Mucosa of rectum (tissue), 2 donors: ENCODE results near the gene LMO2.

Experiments
- H3K27ac ChIP-seq, 2 donors: one replicate each; pipeline ENCODE4 v1.7.0; 2013; ENCODE audit warnings: inconsistent platforms in 2 of 2, low read depth in 2 of 2, low read length in 2 of 2
- H3K27me3 ChIP-seq, 2 donors: one replicate each; pipeline ENCODE4 v1.7.0; 2013; ENCODE audit warnings: low read length in 2 of 2; ENCODE audit not compliant: control insufficient read depth in 2 of 2, insufficient read depth in 2 of 2
- H3K36me3 ChIP-seq, 2 donors: one replicate each; pipeline ENCODE4 v1.7.0; 2013; ENCODE audit warnings: low read length in 2 of 2; ENCODE audit not compliant: control insufficient read depth in 2 of 2, insufficient read depth in 2 of 2
- H3K4me1 ChIP-seq, 2 donors: one replicate each; pipeline ENCODE4 v1.7.0; 2013; ENCODE audit warnings: low read length in 2 of 2, mild to moderate bottlenecking in 1 of 2; ENCODE audit not compliant: control insufficient read depth in 2 of 2, insufficient read depth in 2 of 2
- H3K4me3 ChIP-seq, 2 donors: one replicate each; pipeline ENCODE4 v1.7.0; 2013; ENCODE audit warnings: low read length in 2 of 2
- H3K9ac ChIP-seq, 2 donors: one replicate each; pipeline ENCODE4 v1.7.0; 2013; ENCODE audit warnings: low read length in 2 of 2, low read depth in 1 of 2, mild to moderate bottlenecking in 1 of 2
- H3K9me3 ChIP-seq, 2 donors: one replicate each; pipeline ENCODE4 v1.7.0; 2013; ENCODE audit warnings: low read length in 2 of 2; ENCODE audit not compliant: control insufficient read depth in 2 of 2
- donor health status: healthy.
- donor health status: Normal muscosa, but diverticular disease.

LMO2 gene

DNA sequence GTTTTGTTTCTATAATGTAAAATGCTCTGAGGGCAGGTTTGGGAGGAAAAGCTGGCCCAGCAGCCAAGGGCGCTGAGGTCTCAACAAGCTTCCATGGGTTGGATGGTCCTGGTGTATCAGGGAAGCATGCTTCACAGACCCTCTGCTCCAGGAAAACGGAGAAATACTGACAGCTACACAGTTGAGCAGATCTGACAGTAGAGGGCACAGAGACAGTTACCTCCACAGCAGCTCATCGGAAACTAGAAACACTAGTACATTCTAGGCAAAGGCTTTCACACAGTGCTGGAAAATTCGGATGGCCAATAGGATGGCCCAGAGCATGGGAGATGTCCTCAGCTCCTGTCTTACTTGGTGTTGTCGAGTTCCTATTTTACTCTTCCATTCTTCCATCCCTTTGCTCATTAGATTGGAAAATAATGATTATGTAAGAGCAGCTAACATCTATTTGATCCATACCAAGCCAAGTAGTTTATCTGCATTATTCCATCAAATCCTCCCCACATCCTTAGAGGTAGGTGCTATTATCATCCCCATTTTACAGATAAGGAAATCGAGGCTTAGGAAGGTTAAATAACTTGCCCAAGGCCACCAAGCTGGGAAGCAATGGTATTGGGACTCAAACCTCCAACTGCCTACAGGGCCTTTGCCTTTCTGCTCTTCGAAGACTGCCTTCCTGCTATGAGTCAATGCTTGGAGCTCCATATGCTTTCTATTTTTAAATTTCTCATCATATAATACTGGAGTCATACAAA, 28.3 kb downstream of the LMO2 start:
- no peak overlapping the region for H3K9ac ChIP-seq
- no peak overlapping the region for H3K4me3 ChIP-seq
- no peak overlapping the region for H3K27ac ChIP-seq
- peaks cover 7 to 16% of the 10 kb centered on the region in 2 donors for H3K27me3 ChIP-seq
- H3K9me3 ChIP-seq: no peaks in the 10 kb centered on the region
- H3K36me3 ChIP-seq: no peaks in the 10 kb centered on the region
- H3K4me1 ChIP-seq: no peaks in the 10 kb centered on the region

DNA sequence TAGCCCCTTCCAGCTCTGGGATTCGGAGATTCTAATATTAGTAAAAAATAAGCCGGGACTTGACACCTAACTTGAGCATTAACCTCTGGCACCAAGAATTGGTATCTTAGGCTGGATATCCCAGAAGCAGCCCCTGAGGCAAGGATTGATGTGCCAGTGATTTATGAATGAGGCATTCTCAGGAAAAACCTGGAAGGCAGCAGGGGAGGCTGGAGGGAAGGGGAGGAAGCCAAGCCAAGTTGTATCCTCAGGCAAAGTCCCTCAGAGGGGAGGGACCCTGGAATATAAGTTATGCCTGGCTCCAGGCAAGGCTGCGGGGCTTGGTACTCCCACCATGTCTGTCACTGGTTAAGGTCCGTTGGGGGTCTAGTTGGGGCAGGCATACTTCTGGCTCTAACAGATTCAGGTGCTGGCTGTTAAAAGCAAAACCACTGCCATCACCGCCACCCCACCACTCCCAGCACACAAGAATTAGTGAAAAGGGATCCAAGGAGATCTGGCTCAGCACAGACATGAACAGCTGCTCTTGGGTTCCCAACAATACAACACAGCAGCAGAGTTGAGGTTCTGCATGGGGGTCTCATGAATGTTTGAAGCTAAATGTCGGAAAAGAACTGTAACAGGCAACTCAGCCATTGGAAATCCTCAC, 29.8 kb downstream of the LMO2 start:
- H3K4me1 ChIP-seq: no peaks in the 10 kb centered on the region
- H3K4me3 ChIP-seq: no peak overlapping the region
- no peaks in the 10 kb centered on the region for H3K36me3 ChIP-seq
- no peaks in the 10 kb centered on the region for H3K9me3 ChIP-seq
- H3K27me3 ChIP-seq: peaks cover 0 to under 1% of the 10 kb centered on the region in 2 donors
- H3K27ac ChIP-seq: no peak overlapping the region
- H3K9ac ChIP-seq: no peak overlapping the region

DNA sequence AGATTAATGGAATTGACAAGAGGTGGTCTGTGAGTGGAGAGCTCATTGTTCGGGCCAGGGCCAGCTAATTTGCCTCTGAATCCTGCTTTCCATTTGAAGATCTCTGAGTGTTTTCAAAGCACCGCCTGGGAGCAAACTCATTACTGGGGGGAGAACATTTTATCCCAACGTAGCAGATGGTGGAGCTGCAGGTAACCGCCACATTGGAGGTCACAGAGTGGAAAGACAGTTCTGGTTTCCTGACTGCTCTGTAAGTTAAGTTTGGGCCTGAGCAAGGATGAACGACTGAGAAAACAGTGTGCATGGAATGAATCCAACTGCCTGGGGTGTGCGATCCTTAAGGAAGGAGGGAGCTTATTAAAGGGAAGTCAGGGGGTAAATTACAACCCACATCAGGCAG, 30.5 kb downstream of the LMO2 start:
- Histone ChIP-seq H3K4me3 (no peak overlapping the region), H3K9ac (no peak overlapping the region), H3K27me3 (no peaks in the 10 kb centered on the region), H3K9me3 (no peaks in the 10 kb centered on the region), H3K4me1 (no peaks in the 10 kb centered on the region), H3K36me3 (no peaks in the 10 kb centered on the region), H3K27ac (no peak overlapping the region)

DNA sequence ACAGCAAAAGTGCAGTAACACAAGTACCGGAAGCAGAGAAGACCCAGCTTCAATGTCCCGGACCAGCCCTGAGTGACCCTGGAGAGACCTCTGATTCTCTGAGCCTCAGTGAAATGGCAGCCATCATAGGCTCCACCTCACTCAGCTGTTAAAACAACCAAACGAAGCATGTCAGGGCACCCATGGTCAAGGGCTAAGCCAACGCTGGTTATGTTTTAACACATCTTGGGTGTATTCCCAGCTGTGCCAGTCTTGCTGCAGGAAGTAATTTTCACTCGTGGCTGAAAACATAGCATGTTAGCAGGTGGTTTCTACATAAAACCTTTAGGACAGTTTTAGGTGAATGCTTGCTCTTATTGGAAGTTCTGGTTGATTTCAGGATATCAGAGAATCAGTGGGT, 30.9 kb downstream of the LMO2 start:
- Histone ChIP-seq H3K36me3 (no peaks in the 10 kb centered on the region), H3K4me3 (no peak overlapping the region), H3K27ac (no peak overlapping the region), H3K9ac (no peak overlapping the region), H3K4me1 (no peaks in the 10 kb centered on the region), H3K9me3 (no peaks in the 10 kb centered on the region), H3K27me3 (no peaks in the 10 kb centered on the region)

DNA sequence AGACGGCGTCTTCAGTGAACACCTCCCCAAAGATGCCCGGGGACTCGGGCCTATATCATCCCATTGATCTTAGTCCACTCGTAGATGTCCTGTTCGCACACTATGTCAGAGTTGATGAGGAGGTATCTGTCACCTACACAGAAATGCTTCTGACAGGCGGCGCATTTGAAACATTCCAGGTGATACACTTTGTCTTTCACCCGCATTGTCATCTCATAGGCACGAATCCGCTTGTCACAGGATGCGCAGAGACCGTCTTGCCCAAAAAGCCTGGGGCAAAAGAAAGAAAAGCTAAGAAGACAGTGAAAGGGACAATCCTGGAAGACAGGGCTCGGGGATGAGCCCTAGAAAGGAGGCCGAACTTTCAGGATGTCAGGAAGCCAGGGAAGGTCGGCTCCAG, 32.6 kb downstream of the LMO2 start:
- Histone ChIP-seq H3K27ac (no peak overlapping the region), H3K9me3 (no peaks in the 10 kb centered on the region)

DNA sequence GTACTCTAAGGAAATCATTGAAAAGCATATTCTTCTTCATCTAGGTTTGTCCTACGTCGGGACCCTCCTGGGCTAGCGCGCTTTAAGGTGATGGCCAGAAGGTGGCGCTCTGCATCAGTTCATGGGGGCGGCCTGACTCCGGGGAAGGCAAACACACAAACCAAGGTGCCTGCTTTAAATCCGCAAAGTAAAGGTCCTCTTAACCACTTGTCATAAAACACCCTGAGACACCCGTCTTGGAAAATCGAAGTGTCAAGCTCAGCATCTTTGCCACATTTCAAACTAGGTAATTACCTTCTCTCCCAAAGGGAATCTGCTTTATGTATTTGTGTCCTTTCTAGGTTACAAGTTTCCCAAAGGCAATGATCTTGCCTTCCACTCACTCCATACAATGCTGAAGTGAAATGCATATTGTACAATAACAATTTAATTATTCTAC, 33.9 kb downstream of the LMO2 start:
- Histone ChIP-seq H3K36me3 (no peaks in the 10 kb centered on the region), H3K9ac (no peak overlapping the region), H3K9me3 (no peaks in the 10 kb centered on the region), H3K4me1 (no peaks in the 10 kb centered on the region), H3K4me3 (no peak overlapping the region), H3K27ac (no peak overlapping the region), H3K27me3 (no peaks in the 10 kb centered on the region)

More for the DNA sequence above, 32.6 kb downstream of the LMO2 start:
- no peaks in the 10 kb centered on the region for H3K27me3 ChIP-seq
- no peaks in the 10 kb centered on the region for H3K36me3 ChIP-seq
- H3K9ac ChIP-seq: no peak overlapping the region
- H3K4me1 ChIP-seq: no peaks in the 10 kb centered on the region
- H3K4me3 ChIP-seq: no peak overlapping the region

DNA sequence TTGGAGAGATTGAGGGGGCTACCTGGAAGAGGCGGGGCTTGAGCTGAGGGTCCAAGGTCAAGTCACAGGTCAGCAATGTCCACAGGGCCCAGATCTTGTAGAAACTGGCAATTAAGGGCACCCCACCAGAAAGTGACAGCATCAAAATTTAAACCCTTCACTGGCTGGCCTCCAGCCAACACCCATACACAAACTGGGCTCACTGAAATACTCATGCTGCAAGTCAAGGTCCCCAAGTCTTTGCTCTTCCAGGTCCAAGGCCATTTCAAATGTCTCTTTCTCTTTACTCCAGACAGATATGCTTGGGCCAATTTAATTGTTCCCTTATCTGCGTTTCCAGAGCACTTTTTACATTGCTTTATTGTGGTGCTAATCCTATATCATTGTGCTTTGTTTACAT, 36.4 kb downstream of the LMO2 start:
- Histone ChIP-seq H3K27me3 (no peaks in the 10 kb centered on the region), H3K4me3 (no peak overlapping the region), H3K36me3 (no peaks in the 10 kb centered on the region), H3K9ac (no peak overlapping the region), H3K9me3 (no peaks in the 10 kb centered on the region), H3K4me1 (no peaks in the 10 kb centered on the region), H3K27ac (no peak overlapping the region)

DNA sequence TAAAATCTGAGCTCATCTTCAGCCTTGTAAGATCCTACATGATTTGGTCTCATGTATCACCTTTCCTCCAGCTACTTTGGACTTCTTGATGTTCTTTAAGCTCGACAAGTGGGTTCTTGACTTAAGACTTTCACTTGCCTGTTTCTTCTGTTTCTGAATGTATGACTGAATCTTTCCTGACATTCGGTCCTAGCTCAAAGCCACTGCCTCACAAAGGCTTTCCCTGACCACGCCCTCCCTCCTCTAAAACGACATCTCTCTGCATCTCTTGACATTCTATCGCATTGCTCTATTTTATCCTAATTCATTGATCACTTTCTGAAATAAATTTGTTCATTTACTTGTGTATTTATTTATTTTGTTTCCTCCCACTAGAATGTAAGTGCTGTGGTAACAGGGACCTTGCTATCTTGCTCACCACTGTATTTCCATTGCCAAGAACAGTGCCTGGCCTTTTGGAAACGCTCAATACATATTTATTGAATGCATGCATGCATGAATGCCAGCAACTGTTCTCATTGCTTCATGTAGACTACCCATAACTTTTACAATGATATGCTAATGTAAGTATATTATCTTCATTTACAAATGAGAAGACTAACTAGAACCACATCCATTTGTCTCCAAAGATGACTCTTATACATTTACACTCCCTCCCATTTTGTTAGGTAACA, 43.0 kb downstream of the LMO2 start:
- Histone ChIP-seq H3K9ac (no peak overlapping the region), H3K27me3 (no peaks in the 10 kb centered on the region), H3K4me1 (no peaks in the 10 kb centered on the region), H3K4me3 (no peak overlapping the region), H3K9me3 (no peaks in the 10 kb centered on the region), H3K27ac (no peak overlapping the region), H3K36me3 (no peaks in the 10 kb centered on the region)

DNA sequence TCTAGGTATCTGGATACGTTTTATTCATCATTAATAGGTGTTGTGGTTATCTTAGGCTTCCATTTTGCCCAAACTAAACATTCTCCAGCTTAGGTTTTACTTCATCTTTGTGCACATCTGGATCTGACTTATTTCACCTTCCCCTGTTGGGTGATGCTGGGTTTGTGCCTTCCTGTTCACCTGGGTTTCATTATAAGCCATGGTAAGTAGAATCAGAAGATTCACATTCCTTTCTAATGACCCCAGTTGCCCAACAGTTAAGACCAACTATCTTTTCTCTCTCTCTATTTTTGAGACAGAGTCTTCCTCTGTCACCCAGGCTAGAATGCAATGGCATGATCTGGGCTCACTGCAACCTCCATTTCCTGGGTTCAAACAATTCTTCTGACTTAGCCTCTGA, 44.6 kb downstream of the LMO2 start:
- Histone ChIP-seq H3K9ac (no peak overlapping the region), H3K9me3 (no peaks in the 10 kb centered on the region), H3K4me3 (no peak overlapping the region), H3K27ac (no peak overlapping the region), H3K4me1 (no peaks in the 10 kb centered on the region), H3K36me3 (no peaks in the 10 kb centered on the region), H3K27me3 (peaks cover 0 to 4% of the 10 kb centered on the region in 2 donors)

DNA sequence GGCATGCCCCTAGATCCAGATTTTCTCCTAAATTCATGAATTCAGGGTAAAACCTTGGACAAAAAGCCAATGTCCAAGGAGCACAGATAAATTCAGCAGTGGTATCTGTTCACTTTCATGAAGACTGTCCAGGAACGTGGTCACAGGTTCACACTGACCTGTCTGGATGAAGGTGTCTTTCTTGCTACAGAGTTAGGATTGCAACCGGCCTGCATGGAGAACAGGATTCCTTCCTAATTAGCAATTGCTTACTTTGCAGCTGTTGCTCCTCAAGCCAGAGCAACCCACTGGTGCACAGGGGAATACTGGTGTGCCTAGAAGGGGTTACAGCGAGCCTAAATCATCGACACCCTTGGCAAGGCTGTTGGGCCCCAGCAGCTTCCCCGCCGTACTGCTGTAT, 47.6 kb downstream of the LMO2 start:
- peaks cover 6 to 10% of the 10 kb centered on the region in 2 donors for H3K27me3 ChIP-seq
- H3K27ac ChIP-seq: no peak overlapping the region
- no peak overlapping the region for H3K9ac ChIP-seq
- no peaks in the 10 kb centered on the region for H3K36me3 ChIP-seq
- H3K9me3 ChIP-seq: no peaks in the 10 kb centered on the region
- no peaks in the 10 kb centered on the region for H3K4me1 ChIP-seq
- no peak overlapping the region for H3K4me3 ChIP-seq
